Measurements from ENCODE around the gene ALOXE3.
A peak's percentile ranks its signal among the peaks of the same experiment; 100 is the strongest.
"Not testable (repeated sequence)": the region's sequence is repeated elsewhere in the genome, so short reads cannot be mapped to it uniquely, and the experiment has no call there.

ALOXE3 gene

DNA sequence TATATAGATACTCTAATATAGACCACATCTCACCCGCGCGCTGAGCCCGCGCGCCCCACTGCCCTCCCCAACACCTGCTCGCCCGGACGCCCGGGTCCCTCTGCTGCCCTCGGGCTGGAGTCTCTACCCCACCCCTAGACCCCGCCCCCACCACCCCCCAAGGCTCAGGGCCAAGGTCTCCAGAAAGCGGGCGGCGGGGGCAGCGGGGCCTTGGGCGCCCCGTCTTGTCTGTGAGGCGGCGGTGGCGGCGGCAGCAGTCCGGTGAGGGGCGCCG lies 3.0 kb upstream of the ALOXE3 start:
- DNase-seq, result no peak

DNA sequence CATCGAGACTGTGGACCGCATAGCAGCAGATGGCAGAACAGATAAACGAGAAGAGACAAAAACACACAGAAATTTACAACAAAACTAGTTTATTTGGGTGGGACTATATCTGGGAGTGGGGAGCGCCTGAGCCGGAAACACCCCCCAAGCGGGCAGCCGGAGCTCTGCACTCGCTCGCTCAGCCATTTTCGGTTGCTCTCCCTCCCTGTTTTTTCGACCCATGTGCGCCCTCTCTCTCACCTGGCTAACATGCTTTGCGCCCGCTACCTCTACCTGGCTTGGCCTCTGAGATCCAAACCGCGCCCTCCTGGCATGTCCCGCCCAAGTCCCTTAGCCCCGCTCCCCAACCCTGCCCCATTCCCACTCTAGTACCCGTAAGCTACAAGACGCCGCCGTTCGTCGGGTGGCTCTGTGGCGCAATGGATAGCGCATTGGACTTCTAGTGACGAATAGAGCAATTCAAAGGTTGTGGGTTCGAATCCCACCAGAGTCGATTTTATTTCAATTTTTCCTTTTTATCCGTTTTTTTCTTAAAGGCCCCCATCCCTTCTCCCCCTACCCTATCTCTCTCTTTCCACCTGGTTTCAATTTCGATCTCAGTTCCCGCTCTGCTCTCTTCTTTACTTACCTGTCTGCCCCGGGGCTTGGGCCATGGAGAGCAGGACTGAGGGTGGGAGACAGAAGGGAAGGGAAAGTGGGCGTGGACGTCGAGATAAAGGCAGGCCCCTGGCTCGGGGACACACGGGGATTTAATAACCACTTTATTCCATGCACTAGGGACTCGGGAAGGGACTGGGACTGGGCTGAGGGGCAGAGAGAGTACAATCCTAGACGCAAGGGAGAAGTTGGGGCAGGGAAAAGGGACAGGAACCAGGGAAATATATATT lies 2.4 kb upstream of the ALOXE3 start:
- DNase-seq, result peak; percentile 60

DNA sequence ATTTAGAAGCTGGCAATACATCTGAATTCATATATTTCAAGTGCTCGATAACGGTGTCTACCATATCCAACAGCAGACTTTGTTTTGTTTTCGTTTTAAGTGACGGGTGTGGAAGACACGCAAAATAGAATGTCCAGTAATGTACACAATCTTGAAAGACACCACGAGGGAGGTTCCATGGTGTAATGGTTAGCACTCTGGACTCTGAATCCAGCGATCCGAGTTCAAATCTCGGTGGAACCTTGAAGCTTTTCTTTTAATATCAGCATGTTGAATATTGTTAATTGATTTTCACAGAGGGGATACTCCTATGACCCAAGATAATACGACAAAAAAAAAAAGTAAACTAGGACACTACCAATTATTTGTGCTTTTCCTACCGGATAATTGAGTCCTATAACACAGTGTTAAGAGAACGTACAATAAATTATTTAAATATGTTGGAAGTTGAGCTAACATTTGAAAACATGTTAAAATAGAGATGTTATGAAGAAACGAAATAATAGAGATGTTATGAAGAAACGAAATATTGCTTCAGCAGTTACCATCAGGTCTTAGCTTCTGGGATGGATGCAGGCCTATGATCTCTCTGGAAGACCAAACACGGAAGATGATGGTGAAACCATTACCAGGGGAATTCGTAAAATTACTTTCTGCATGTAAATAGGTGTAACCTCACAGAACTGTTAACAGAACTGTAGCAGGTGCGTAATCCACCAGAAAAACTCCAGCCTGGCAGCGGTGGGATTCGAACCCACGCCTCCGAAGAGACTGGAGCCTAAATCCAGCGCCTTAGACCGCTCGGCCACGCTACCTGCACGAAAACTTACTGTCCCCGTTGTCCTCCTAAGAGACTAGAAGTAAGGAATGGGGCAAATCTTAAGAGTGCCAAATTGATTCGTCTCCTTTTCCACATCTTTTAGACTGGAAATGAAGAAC lies 1.5 kb upstream of the ALOXE3 start:
- DNase-seq, result peak; percentile 78

DNA sequence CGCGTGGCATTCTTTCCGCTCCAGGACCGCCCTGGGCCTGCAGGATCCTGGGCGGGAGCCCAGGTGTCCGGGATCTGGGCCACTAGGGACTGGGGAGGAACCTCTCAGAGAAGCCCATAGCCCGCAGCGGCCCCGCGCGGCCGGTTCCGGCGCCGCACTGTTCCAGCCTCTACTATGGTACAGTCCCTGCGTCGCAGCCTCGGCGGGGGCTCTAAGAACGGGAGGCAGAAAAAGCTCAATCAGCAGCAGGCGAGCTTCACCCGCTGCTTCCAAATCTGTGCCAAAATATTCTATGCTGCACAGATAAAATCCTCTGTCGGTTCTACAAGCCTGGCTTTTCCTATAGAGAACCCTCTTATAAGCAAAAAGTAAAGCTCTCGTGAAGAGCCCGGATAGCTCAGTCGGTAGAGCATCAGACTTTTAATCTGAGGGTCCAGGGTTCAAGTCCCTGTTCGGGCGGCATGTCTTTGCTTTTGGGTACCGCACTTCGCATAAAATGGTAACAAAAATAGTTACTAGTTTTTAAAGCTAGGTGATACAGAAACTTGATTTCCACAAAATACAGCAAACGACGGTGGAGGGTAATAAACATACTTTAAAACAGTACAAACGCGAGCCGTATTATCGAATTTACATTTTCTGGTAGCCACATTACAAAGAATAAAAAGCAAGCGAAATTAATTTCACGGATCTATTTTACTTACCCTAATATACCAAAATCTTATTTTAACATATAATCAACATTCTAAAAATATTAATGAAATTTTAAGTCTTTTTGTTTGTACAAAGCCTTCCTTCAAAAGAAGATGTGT lies 661 bp upstream of the ALOXE3 start:
- peak; percentile 76 for DNase-seq

DNA sequence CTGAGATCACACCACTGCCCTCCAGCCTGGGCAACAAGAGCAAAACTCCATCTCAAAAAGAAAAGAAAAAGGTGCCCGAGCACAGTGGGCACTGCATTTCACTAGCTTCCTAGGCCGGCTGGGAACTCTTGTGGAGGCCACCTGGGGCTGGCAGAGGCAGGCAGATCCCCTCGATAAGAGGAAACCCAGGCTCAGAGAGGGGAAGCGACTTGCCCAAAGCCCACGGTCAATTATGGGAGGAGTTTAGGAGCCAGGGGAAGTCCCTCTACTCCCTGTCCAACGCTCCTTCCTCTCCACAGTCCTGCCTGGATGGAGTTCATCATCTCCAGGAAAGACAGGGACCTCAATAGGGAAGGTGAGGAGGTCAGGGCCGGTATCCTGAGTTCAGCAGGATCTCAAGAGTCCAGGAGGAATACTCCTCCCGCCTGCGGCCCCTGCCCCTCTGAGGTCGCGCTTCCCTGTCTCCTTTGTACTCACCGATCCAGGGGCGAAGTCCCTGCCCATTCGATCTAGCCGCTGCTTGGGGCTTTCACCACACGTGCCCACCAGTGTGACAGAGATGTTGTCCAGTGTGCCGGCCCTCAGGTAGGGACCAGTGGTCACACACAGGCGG lies 841 bp downstream of the ALOXE3 start:
- no peak for DNase-seq

DNA sequence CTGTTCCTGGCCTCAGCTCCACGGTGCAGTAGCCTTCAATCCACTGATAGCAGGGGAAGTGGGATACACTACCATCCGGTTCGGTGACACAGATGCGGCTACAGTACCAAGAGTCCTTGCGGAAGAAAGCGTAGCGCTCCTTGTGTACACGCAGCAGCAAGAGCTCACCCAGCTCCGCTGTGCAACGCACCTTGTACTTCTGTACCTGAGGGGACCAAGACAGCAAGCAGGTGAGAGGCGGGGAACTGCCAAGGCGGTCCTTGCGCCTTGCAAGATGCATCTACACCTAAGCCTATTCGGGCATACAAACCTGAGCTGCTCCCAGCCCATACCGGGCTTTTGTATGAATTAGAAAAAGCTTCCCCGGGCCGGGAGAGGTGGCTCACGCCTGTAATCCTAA lies 1.5 kb downstream of the ALOXE3 start:
- DNase-seq, result no peak

DNA sequence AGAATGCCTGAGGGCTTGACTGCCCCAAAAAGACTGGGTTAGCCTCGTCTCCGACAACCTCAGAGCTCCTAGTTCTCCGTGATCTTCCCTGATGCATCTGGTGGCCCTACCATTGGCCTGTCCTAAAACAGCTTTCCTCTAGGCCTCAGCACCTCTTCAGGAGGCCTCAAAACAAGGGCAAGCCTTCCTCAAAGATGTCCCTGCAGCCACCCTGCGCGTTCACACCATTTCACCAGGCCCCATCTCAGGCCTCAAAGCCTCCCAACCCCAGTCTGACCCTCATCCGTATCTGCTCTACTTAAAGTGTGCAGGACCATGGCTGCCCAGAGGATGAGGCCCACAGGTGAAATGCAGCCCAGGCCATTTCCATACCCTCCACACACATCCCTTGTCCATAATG lies 7.4 kb downstream of the ALOXE3 start:
- no peak for DNase-seq

DNA sequence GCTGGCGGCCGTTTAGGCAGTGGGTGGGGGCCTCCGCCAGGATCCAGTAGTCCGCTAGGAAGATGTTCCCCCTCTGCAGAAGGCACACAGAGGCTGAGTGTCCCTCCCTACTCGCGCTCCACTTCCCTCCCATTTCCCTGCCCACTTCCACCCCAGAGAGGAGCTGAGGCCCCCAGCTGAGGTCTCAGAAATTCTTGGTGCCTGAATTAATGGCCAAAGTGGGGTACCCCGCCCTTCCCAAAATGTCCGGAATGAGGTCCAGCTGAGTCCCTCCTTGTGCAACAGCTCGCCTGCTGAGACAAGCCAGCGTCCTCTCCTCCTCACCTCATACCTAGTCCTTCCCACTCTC lies 7.9 kb downstream of the ALOXE3 start:
- DNase-seq, result no peak

DNA sequence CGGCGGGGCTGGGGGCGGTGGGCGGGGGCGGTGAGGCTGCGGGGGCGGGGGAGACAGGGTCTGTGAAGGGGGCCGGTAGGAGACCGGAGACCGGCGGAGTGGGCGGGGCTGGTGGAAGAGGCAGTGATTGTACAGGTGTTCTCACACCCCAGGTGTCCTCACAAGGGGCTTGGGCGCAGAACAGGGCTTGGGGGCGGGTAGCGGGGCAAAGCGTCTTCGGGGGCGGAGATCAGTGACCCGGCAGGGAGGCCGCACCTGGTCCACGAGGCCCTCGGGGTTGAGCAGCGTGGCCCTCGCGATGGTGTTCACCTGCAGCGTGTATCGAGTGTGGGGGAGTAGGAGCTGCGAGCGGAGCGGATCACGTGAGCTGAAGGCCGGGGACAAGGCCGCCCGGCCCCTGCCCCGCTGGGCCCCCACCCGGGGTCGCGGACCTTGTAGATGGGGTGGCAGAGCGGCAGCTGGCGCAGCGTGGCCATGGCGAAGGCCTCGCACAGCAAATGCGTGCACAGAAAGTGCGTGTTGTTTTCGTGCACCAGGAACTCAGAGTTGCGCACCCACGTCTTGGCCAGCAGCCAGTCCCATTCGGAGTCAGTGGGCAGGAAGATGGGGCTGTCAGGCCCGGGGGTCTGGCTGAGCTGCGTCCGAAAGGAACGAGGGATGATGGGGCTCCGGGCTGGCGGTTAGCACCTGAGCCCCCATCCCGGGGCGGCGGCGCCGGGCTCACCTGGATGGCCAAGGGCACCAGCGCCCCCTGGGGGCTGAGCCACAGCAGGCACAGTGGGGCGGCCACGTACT lies 8.5 kb downstream of the ALOXE3 start:
- DNase-seq, result no peak

DNA sequence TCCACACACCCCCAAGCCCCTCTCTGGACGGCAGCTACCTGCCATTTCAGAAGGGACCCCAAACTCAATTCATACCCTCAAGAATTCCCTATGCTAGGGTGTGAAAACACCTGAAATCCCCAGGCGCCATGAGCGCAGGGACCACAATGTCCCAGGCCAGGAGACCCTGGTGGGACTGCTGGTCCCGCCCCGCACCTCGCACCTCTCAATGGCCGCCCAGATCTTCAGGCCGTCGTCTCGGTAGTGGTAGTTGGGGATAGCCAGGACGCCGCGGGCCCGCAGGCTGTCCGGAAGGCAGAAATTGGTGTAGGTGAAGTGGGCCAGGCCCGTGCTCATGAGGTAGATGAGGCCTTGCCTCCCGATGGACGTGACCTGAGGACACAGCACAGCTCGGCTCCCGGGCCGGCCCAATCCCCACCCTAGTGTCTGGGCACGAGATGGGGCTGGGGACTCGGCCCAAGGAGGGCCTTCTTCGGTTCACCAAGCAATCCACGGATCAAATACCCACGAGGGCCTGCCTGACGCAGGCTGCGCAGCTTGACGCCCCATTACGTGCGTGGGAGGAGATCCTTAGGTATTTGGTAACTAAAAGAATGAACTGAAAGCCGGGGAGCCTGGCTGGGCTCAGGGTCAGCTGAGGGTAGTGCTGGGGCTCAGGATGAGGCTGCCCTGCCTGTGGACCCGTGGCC lies 9.2 kb downstream of the ALOXE3 start:
- no peak for DNase-seq

DNA sequence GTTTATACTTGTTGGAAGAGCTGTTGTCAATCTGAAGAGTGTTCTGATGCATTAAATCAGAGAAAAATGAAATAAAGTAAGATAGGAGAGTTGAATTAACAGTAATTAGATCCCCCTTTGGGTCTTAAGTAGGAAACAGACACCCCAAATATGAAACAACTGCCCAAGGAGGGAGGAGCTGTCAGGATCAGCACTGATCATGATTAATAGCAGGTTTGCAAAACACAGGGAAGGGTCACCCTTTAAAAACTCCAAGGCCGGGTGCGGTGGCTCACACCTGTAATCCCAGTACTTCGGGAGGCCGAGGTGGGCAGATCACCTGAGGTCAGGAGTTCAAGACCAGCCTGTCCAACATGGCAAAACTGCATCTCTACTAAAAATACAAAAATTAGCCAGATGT lies 11.3 kb downstream of the ALOXE3 start:
- not testable (repeated sequence) for DNase-seq

DNA sequence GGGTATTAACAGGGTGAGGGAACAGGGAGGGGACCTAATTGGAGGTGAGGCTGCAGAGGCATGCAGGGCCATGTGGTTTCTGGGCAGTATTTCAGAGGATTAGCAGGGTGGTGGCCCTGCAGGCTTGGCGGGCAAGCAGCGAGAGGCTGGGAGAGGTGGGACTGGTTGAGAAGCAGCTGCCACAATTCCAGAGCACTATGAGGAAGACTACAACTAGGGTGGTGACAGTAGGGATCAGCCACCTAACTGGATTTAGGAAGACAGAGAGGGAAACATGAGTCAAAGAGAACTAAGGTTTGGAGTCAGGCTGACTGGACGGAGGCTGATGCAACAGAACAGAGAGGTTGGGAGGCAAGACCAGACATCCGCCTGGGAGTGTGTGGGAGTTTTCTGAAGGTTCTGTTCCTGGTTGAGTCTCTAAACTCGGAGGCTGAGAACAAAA lies 12.3 kb downstream of the ALOXE3 start:
- no peak for DNase-seq

DNA sequence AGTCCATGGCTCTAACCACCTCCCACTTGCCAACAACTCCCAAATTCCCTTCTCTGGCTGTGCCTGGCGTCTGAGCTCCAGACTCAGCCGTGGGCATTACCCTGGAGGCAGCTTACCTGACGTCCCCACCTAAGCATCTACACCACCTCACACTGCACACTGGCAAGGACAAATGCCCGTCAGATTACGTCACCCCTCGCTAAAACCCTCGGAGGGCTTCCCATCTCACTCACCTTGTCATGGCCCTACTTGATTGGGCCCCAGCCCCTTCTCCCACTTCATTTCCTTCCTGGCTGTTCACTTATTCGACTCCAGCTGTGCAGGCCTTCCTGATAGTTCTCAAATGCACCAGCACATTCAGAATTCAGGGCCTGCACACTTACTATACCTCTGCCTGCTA lies 13.4 kb downstream of the ALOXE3 start:
- DNase-seq, result no peak

DNA sequence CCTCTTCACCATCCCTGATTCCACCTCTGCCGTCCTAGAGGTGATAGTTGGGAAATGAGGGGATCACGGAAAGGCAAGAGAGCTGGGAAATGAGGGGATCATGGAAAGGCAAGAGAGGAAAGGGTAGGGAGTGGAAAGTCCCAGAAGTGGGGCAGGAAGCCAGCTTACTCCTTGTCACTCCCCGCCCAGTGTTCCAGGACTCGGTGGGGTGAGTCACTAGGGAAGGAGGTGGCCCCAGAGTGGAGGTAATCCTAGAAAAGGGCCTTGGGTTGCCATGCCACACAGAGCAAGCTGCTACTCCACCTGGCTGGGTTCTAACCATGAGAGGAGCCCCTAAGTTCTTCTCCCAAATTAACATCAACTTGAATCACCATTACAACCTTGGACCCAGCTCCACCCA lies 14.8 kb downstream of the ALOXE3 start:
- no peak for DNase-seq

DNA sequence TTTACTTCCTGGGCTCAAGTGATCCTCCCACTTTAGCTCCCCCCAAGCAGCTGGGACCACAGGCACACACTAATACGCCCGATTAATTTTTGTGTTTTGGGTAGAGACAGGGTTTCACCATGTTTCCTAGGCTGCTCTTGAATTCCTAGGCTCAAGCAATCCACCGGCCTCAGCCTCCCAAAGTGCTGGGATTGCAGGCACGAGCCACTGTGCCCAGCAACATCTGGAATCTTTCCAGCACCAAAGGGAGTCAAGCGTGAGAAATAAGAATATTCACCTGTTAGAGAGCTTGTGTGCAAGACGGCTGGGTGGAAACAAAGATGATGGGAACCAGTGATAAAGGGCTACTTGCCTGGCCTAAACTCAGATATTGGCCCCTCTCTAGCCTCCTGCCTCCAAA lies 16.6 kb downstream of the ALOXE3 start:
- peak; percentile 66 for DNase-seq

DNA sequence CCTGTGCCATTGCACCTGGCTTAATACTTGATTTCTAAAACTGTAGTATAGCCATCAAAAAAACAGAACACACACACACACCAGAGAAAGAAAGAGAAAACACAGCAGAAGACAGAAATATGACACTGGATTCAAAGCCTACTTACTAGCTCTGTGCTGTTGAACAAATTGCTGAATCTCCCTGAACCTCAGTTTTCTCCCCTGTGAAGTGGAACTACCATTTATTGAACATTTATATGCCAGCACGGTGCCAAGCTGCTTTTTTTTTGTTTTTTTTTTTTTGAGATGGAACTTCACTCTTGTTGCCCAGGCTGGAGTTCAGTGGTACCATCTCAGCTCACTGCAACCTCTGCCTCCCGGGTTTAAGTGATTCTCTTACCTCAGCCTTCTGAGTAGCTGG lies 17.6 kb downstream of the ALOXE3 start:
- DNase-seq, result no peak

DNA sequence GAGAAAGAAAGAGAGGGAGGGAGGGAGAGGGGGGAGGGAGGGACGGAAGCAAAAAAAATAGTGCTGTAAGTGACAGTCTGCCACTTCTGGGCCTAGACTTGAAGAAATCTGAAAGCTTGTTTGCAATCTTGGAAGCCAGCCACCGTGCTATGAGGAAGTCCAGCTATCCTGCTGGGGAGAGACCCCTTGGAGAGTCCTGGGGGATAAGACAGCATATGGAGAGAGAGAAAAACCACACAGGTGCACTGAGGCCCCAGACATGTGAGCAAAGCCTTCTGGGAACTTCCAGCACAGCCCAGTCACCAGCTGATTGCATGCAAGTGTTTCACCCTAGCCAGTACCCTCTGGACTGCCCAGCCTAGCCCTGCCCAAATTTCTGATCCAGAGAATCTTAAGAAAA lies 18.2 kb downstream of the ALOXE3 start:
- DNase-seq, result no peak

DNA sequence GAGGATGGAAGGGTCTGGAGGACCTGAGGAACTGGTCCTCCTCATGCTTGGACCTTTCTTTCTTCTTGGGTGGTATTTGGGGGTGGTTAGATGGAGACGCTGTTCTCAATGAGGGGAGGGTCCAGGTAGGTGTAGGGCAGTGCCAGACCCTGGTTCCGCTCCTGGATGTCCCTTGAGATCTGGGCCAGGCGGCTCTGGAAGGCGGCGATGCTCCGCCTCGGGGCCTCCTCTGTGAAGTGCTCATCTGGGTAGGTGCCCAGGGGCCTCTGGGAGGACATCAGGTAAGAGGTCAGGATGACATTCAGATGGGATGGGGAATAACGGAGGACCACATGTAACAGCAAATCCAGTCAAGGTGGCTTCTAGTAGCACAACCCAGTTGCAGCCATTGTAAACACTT lies 21.8 kb downstream of the ALOXE3 start:
- no peak for DNase-seq

DNA sequence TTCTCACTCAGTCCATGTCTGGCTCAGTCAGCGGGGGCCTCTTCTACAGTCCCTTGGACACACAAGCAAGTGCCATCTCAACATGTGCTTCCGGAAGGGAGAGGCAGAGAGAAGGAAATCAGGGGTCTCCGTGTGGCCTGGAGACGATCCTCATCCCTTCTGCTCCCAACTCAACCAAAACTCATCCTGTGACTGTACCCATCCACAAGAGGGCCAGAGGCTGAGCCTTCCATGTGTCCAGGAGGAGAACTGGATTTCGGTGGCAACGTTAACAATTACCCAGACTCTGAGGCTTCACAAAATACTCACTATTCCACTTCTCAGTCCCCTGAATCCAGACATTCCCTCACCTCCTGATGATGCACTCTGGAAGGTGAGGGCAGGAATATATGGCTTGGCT lies 23.0 kb downstream of the ALOXE3 start:
- no peak for DNase-seq

DNA sequence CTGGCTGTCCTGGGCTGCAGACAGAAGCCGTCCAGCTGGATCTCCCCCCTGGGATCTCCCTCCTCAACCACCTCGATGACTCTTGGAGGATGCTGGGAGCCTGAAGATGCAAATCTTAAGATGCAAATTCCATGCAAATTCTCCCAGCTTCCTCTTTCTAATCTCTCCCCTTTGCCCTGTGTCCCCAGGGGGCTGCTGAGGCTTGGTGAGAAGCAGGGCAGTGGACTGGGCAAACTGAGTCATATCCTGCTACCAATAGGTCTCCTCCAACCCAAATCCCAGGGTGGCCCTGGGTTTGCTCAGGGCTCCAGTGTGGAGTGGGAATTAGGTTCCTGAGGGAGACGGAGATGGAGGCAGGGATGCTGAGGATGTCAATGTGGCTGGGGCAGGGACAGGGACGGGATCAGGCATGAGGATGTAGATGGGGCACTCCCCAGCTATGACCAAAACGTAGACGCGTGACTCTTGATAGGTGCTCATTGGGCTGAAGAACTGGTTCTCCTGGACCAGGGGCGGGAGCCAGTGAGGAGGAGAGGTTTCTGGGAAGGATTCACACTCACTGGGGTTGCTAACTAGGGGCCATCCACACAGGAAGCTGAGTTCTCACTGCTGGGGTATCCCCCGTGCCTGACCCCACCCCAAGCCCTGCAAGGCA lies 27.2 kb downstream of the ALOXE3 start:
- no peak for DNase-seq

DNA sequence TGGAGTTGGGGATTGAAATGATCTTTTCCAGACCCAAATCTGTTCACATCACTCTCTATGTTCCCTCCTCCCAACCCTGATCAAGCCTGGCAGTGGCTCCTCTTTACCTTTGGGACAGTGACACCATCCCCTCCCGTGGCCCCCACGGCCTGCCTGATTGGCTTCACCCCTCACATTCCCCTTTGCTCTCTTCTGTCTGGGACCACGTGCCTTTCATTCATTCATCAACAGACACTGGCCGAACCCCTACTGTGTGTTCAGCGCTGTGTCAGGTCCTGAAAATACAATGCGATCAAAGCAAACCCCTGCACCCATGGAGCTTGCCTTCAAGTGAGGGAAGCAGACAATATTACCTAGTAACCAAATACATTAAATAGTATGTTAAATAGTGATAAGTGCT lies 28.6 kb downstream of the ALOXE3 start:
- no peak for DNase-seq
